GM21717 (cell line): Measurements from ENCODE around the gene MICAL3.
"Not testable (repeated sequence)": the region's sequence is repeated elsewhere in the genome, so short reads cannot be mapped to it uniquely, and the experiment has no call there.

Experiments
- ATAC-seq: cut with Tn5 transposase; IDR thresholded peaks from one replicate; pipeline ENCODE4 v1.9.1; 2021; ENCODE audit warnings: mild to moderate bottlenecking, moderate library complexity; ENCODE audit not compliant: unreplicated experiment

MICAL3 gene

DNA sequence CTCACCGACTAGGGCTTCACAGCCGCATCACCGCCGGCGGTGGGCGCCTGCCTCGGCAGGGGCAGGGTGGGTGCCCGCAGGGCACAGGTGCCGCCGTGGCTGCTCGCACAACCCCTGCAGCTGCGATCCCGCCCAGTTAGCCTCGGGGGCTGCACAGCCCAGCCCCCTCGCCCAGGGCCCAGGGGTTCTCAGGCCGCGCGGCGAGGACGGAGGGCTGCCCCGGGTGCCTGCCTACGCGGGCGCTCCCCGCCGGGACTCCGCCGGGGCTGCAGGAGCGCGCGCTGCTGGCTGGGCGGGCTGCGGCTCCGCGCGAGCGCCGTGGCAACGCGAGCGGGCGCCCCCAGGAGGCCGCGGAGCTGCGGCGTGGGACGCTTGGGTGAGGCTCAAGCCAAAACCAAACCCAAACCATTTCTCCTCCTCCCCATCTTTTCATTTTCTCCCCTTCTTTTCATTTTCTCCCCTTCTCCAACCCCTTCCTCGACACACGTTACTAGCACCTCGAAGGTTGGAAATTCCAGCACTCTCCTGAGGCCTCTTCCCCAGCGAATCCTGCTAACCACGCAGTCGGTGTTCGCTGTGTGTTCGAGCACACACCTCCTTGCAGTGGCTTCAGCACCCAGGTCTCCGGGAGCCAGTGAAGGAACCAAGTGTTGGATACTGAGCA, at the start of gene MICAL3:
Gene MICAL3 (minus strand): TSS at position 286 of the 664 bp plus-strand sequence. CDS start 117,749 bp downstream, outside the sequence.
- ATAC-seq: no peak

DNA sequence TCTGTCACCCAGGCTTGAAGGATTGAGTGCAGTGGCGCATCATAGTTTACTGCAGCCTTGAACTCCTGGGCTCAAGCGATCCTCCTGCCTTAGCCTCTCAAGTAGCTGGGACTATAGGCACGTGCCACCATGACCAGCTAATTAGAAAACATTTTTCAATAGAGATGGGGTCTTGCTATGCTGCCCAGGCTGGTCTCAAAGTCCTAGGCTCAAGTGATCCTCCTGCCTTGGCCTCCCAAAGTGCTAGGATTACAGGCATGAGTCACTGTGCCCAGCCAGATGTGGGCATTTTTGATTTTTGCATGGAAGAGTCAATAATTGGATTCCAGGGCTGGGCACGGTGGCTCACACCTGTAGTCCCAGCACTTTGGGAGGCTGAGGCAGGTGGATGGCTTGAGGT, 49.6 kb upstream of the MICAL3 start:
- ATAC-seq: not testable (repeated sequence)

DNA sequence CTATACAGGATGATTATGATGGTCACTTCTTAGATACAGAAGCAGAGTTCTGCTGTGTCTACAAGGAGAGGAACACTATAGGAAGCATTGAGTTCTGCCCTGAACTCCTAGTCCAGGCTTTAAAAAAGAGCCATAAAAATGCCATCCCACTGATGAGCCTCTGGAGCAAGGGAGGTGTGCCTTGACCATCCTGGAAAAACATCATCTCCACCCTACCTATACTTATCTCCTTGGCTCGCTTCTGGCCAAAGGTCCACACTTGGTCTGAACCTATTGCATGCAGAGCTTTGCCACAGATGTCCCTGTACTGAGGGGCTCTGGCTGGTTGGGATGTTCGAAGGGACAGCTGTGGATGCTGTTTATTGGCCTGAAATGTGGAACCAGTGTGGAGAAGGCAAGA, 49.1 kb upstream of the MICAL3 start:
- ATAC-seq: no peak

GRCh38 chr22:18071968-18072310, 47.6 kb upstream of the MICAL3 start:
- no peak for ATAC-seq

- ATAC-seq: not testable (repeated sequence)
Measured at GRCh38 chr22:18071307-18071967, 47.1 kb upstream of the MICAL3 start.

DNA sequence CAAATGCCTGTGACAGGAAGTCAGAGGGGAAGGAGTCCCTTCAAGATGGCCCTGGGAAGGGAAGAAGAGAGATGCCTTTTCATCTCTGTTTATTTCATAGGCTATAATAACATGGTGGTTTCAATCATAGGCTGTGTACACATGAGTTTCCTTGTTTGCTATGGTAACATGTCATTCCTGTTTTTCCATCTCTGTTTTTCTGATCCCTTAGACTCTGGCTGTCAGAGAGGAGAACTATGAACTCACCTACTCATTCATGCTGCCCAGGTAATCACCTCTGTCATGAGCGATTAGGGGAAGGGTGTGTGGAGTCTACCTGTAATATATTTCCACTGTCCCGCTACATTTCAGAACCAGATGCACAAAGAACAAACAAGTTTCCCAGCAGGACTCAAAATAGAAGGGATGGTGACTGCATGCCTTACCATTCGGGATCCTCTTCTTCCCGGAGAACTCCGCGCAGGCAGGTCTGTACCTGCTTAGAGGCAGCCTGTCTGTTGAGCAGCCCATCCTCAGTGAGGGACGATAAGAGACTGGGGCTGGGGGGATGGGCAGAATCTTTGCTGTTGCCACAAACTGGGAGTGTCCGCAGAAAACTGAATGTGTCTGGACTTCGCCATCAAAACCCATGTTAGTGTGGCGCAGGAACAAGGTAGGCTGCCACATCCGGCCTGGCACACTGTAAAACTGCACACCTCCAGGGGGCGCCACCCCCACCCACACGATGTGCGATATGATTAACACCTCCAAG, 46.4 kb upstream of the MICAL3 start:
- no peak for ATAC-seq

DNA sequence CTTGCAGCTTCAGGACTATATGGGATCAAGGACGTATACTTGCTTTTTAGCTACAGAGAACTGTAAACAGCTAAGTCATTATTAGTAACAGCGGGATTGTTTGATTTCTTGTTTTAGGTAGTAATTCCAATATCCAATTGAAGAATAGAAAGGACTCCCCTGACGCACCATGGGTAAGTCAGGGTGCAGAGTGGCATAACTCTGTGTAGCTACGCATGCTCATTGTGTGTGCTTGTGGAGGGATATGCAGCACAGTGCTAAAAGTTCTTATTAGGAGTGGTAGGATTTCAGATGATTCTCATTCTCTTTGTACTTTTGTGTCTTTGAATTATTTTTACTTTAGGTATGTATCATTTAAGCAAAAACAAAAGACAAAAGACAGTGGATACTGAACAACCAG, 45.7 kb upstream of the MICAL3 start:
- ATAC-seq: no peak

DNA sequence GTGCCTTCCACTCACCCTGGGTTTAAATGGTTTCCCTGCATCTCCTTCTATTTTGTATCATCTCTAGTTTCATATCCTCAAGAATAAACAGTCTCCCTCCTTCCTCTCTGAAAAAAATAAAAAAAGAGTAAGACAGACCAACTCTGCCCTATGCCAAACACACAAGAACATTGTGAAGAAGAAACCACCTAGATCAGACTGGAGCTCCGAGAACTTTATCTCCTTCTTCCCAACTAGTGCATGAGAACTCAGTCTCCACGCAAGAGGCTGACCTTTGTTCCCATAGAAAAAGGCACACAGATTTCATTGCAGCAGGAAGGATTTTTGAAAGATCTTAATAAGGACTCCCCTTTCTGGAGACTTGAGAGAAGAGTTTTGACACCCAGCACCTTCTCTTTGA, 44.7 kb upstream of the MICAL3 start:
- no peak for ATAC-seq

- no peak for ATAC-seq
Measured at GRCh38 chr22:18068381-18068988, 44.1 kb upstream of the MICAL3 start.

DNA sequence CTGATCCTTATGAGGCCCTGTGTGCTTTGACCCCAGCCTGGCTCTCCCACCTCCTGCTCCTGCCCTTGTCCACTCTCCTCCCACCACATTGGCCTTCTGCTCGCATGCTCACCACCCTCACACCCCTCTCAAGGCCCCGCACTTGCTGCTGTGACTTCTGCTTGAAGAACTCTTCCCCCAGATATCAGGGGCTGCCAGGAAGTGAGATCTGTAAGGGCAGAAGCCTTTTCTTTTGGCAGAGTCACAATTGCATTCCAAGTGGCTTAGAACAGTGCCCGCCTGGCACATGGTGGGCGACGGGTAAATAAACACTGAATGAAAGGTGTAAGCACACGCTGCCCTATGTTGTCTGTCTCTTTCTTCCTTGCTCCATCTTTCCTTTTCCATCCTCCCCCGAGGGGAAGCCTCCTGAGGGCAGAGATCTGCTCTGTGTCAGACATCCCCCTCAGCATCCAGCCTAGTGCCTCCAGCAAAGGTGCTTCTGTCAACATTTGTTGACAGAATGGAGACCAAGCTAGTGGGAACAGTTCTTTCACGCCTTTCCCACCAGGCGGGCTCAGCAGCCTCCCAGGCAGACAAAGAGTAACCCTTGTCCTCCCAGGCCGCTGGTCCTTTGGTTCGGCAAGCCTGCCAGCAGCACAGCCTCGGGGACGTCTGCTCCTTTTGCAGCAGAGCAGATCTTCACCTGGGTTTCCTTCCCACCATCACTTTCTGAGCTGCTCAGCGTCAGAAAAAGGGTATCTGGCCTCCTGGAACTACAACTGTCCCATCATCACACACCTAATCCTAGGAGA, 43.4 kb upstream of the MICAL3 start:
- no peak for ATAC-seq

DNA sequence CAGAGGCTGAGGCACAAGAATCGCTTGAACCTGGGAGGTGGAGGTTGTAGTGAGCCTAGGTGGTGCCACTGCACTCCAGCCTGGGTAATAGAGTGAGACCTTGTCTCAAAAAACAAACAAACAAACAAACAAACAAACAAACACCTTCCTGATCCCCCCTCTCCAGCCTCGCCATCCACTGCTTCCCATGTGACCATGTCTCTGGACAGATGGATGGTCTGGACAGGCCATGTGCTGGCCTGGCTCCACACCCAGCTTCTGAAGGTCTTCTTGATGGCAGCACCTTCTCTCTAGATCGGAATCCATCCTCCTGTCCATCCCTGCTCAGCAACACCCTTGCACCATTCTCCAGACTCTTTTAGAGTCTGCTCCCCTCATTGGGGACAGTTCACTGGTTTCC, 42.8 kb upstream of the MICAL3 start:
- no peak for ATAC-seq

DNA sequence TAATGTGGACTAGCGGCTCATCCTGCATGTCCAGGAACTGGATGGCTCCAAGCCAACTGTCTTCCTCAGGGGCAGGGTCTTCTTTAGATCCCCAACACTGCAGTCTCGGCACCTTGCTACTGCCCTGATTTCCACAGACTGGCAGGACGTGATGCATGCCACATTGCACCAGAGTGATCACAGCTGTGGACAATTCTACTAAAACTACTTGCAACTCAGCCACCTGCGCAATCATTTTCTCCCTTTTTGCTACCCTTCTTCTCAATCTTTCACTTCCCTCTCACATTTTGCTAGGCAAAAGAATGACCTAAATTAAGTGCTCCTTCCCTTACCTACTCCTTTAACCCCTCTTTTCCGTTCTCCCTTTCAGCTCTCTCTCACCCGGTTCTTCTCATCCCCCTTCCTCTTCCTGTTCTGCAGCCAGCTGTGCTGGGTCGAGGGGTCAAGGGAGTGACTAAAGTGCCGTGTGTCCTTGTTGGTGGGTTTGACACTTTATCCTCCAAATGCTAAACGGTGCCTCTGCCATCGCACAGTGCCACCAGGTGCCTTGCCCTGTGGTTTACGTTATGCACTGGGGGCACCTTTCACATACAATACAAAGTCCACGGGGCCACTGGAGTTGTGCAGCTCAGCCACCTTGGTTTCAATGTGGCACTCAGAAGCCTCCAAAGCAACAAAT, 42.0 kb upstream of the MICAL3 start:
- ATAC-seq: no peak

- ATAC-seq: no peak
Measured at GRCh38 chr22:18065256-18065655, 40.9 kb upstream of the MICAL3 start.

DNA sequence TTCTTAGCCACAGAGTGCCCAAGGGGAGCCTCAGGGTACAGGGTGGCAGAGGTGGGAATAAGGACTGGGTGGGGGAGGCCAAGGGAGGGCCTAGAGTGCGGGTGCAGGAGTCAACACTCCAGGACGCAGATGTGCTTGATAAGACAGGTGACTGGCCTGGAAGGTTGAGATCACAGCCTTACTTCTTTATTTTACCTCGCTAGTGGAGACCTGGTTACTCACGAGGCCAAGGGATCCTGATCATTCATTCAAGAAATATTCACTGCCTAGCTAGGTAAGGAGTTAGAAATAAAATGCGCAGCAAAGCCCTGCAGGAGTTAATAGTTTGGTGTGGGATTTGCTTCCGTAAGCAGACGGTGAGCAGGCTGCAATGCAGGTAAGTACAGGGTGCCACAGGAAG, 40.3 kb upstream of the MICAL3 start:
- no peak for ATAC-seq

GRCh38 chr22:18063715-18064114, 39.4 kb upstream of the MICAL3 start:
- ATAC-seq: not testable (repeated sequence)

- ATAC-seq: no peak
Measured at GRCh38 chr22:18063306-18063705, 38.9 kb upstream of the MICAL3 start.

DNA sequence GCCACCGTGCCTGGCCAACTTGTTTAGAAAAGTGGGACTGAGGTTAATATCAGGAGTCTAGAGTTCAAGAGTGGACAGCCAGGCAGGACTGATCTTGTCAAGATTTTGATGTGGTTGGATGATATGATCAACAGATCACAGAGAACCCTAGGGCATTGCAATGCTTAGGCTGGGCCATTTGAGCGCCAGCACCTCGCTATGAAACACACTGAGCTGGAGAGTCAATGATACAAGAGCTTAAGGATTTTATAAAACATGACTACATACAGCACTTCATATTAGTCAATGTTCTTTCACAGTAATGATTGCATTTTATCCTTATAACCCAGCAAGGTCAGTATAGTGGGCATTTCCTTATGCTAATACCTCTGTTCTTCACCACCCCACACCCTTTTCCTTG, 38.1 kb upstream of the MICAL3 start:
- no peak for ATAC-seq

DNA sequence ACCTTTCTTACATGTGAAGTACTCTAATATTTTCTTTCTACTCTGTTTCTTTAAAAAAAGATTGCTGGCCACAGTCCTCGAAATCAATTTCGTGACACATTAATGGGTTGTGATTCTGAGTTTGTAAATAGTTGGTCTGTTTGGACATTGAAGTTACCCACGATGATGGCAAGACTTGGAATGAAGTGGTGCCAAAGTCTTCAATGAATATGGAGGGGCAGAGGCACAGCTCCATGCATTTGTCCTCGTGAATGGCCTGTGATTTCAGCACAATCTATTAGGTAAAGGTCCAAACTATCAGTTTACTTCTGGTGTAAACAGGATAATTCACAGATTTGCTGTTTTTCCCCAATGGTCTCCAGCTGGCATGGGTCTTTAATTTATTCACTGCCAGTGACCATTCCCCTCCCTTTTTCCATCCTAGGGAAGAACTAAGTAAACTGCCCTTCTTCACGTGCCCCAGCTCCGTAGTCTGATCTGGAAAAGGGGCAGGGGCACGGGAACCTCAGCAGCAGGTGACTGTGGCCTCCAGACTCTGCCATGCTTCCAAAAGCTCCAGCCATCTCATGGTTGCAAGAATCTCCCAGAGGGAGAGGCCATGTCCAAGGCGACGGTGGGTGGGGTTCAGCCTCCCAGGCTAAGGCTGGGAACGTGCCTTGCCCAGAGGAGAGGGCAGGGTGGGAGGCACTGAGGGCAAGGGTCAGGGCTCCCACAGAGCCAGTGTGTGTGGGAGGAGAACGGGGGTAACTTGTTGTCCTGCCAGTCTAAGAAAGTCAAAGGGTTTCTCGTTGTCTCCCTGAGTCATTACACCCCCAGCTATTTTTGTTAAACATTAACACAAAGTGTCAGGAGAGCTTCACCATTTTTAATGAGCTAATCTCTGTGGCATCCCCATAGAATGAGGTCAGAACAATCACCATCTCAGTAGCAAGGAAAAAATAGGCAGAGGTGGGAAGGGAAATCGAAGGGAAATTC, 36.6 kb upstream of the MICAL3 start:
- no peak for ATAC-seq

GRCh38 chr22:18059991-18060390, 35.6 kb upstream of the MICAL3 start:
- no peak for ATAC-seq
